Stimulated activated naive CD8-positive, alpha-beta T cell treated with anti-CD3 and anti-CD28 coated beads, Interleukin-15, Interleukin-2, amounts not matched to agents 100 U/mL and 50 U/mL, for 24 hours (primary cell): ENCODE data around the gene SYPL2.
"Not testable (repeated sequence)": the region's sequence is repeated elsewhere in the genome, so short reads cannot be mapped to it uniquely, and the experiment has no call there.

Source experiments
- ATAC-seq: fragments of 150-1000 bp; cut with Tn5 transposase; one replicate; pipeline ENCODE4 v1.10.0; 2021
- DNase-seq: peaks from one replicate; pipeline ENCODE4 v3.0.0; 2021

SYPL2 gene

GRCh38 chr1:109472779-109473178, 6.4 kb downstream of the SYPL2 start:
- ATAC-seq (no peak), DNase-seq (no peak)

GRCh38 chr1:109473284-109474057, 7.1 kb downstream of the SYPL2 start:
- ATAC-seq, DNase-seq: not testable (repeated sequence)

GRCh38 chr1:109474697-109475096, 8.4 kb downstream of the SYPL2 start:
- DNase-seq (no peak), ATAC-seq (no peak)

- ATAC-seq = no peak
- no peak for DNase-seq
Observed at GRCh38 chr1:109475261-109475660, 8.9 kb downstream of the SYPL2 start.

- no peak for ATAC-seq
- no peak for DNase-seq
Observed at GRCh38 chr1:109476825-109477224, 10.5 kb downstream of the SYPL2 start.

GRCh38 chr1:109477821-109478220, 11.5 kb downstream of the SYPL2 start:
- ATAC-seq = no peak
- DNase-seq = no peak

GRCh38 chr1:109478806-109479205, 12.5 kb downstream of the SYPL2 start:
- DNase-seq (no peak), ATAC-seq (no peak)

GRCh38 chr1:109479311-109479710, 13.0 kb downstream of the SYPL2 start:
- no peak for ATAC-seq
- no peak for DNase-seq

GRCh38 chr1:109479901-109480300, 13.6 kb downstream of the SYPL2 start:
- DNase-seq = no peak
- ATAC-seq = no peak

- ATAC-seq = no peak
Observed at GRCh38 chr1:109481646-109482045, 15.3 kb downstream of the SYPL2 start.

GRCh38 chr1:109482242-109482641, 15.9 kb downstream of the SYPL2 start:
- ATAC-seq (no peak), DNase-seq (no peak)

More at GRCh38 chr1:109481646-109482045, 15.3 kb downstream of the SYPL2 start:
- DNase-seq = no peak

GRCh38 chr1:109482791-109483671, 16.7 kb downstream of the SYPL2 start:
- DNase-seq (peak; percentile 43), ATAC-seq (peak; percentile 37)

- DNase-seq (peak; percentile 91), ATAC-seq (peak; percentile 76)
Observed at GRCh38 chr1:109483672-109484518, 17.5 kb downstream of the SYPL2 start, which contains the start of gene ATXN7L2. Gene ATXN7L2 (plus strand): TSS chr1:109483905. CDS start chr1:109483954, 49 bp downstream.

- no peak for ATAC-seq
- DNase-seq = no peak
Observed at GRCh38 chr1:109484519-109484975, 18.2 kb downstream of the SYPL2 start.

GRCh38 chr1:109485001-109485400, 18.7 kb downstream of the SYPL2 start:
- DNase-seq = no peak
- no peak for ATAC-seq

- no peak for ATAC-seq
- no peak for DNase-seq
Observed at GRCh38 chr1:109487261-109487660, 20.9 kb downstream of the SYPL2 start.

GRCh38 chr1:109488201-109488600, 21.9 kb downstream of the SYPL2 start:
- ATAC-seq (no peak), DNase-seq (no peak)

GRCh38 chr1:109488696-109489095, 22.4 kb downstream of the SYPL2 start:
- no peak for ATAC-seq
- DNase-seq = no peak

- ATAC-seq (peak; percentile 34), DNase-seq (peak; percentile 76)
Observed at GRCh38 chr1:109490029-109490933, 23.9 kb downstream of the SYPL2 start.

GRCh38 chr1:109490934-109491302, 24.6 kb downstream of the SYPL2 start:
- ATAC-seq (no peak), DNase-seq (no peak)

GRCh38 chr1:109491372-109491771, 25.0 kb downstream of the SYPL2 start:
- ATAC-seq (no peak), DNase-seq (no peak)
